ENCODE measurements around the gene UBAC2. TPM values are rescaled to one million over a fixed set of nuclear protein-coding genes. Genes with fewer than 3 reads are reported as not detected.

UBAC2 gene
- total RNA-seq, 2 experiments from 2014 or later = 52.8 to 60.8 TPM

DNA sequence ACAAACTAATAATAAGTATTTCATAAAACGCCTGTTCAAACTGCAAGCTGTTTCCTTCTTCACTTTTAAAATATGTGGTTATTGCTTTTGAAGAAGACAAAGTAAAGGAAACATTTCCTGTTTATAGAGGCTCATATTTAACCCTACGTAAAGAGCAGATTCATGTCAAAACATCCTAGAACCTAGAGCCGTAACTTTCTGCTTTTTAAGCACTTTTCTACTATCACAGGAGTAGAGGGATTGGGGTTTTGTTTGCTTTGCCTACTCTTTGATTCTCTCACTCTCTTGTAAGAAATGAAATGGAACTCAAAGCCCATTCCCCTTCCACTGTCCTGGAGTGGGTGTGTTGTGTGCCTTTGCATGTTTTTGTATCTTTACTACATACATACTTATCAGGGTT is 160.5 kb downstream of the UBAC2 start:
- CTCF ChIA-PET = interaction anchor here (1.2 to 1.9 kb wide), 5 partner anchors 12 to 91 kb away, joined by 3 to 8 read pairs (median 5); no protein-coding TSS in a partner anchor
- H3K36me3 Mint-ChIP-seq = peaks cover 40% of the 10 kb centered on the region
- peaks cover 77% of the 10 kb centered on the region for H3K4me1 Mint-ChIP-seq

DNA sequence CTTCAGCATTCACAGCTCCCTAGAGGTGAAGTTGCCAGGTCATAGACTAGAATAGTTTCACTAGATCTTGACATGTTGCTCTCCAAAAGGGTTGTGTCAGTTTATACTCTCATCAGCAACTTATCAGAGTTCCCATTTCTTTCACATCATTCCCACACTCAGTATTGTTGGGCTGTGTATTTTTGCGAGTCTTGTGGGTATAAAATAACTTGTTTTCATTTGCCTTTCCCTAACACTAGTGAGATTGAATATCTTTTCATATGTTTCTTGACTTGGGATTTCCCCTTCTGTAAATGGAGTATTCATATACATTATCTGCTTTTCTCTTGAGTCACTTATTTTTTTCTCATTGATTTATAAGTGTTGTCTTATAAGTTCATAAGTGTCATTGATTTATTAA is 161.7 kb downstream of the UBAC2 start:
- ATAC-seq (no peak), DNase-seq (no peak)
- Mint-ChIP-seq H3K36me3 (peaks cover 42% of the 10 kb centered on the region), H3K9me3 (ENCODE audit: low read depth) (no peaks in the 10 kb centered on the region), H3K27me3 (no peaks in the 10 kb centered on the region), H3K27ac (peak overlapping the region; percentile 16), H3K4me1 (peaks cover 75% of the 10 kb centered on the region), H3K4me3 (no peak overlapping the region)
- CTCF ChIA-PET = interaction anchor here (1.0 kb wide), 1 partner anchor 58 kb away, joined by 3 read pairs; no protein-coding TSS in a partner anchor

More for the DNA sequence above, 160.5 kb downstream of the UBAC2 start:
- Mint-ChIP-seq H3K27ac (peak overlapping the region; percentile 88), H3K27me3 (no peaks in the 10 kb centered on the region), H3K9me3 (ENCODE audit: low read depth) (no peaks in the 10 kb centered on the region), H3K4me3 (peak overlapping the region; percentile 25)
- ATAC-seq = no peak
- no peak for DNase-seq

- ATAC-seq = no peak
- H3K36me3 Mint-ChIP-seq = peaks cover 46% of the 10 kb centered on the region
- no peaks in the 10 kb centered on the region for H3K27me3 Mint-ChIP-seq
- H3K4me1 Mint-ChIP-seq = peaks cover 77% of the 10 kb centered on the region
- CTCF ChIA-PET = no interaction called here
- no peaks in the 10 kb centered on the region for H3K9me3 Mint-ChIP-seq (ENCODE audit: low read depth)
- DNase-seq = peak; percentile 35
- H3K4me3 Mint-ChIP-seq = no peak overlapping the region
- H3K27ac Mint-ChIP-seq = no peak overlapping the region
Measured at GRCh38 chr13:99363391-99363790, 162.7 kb downstream of the UBAC2 start.

- Mint-ChIP-seq H3K4me3 (no peak overlapping the region), H3K27me3 (no peaks in the 10 kb centered on the region), H3K27ac (no peak overlapping the region), H3K9me3 (ENCODE audit: low read depth) (no peaks in the 10 kb centered on the region), H3K4me1 (peaks cover 76% of the 10 kb centered on the region), H3K36me3 (peaks cover 42% of the 10 kb centered on the region)
- CTCF ChIA-PET = no interaction called here
- DNase-seq = no peak
- ATAC-seq = no peak
Measured at GRCh38 chr13:99363949-99364348, 163.3 kb downstream of the UBAC2 start.

GRCh38 chr13:99366075-99366987 is 165.7 kb downstream of the UBAC2 start:
- Mint-ChIP-seq H3K27ac (no peak overlapping the region), H3K4me1 (peaks cover 75% of the 10 kb centered on the region), H3K9me3 (ENCODE audit: low read depth) (no peaks in the 10 kb centered on the region), H3K27me3 (no peaks in the 10 kb centered on the region), H3K4me3 (no peak overlapping the region), H3K36me3 (peaks cover 53% of the 10 kb centered on the region)
- ATAC-seq (no peak), DNase-seq (peak; percentile 4)
- CTCF ChIA-PET = interaction anchor here (0.6 to 1.7 kb wide), 8 partner anchors 14 to 190 kb away, joined by 3 to 5 read pairs (median 3); no protein-coding TSS in a partner anchor

GRCh38 chr13:99367106-99367616 is 166.5 kb downstream of the UBAC2 start:
- CTCF ChIA-PET = interaction anchor here (0.9 to 1.7 kb wide), 9 partner anchors 9 to 190 kb away, joined by 3 to 5 read pairs (median 3); no protein-coding TSS in a partner anchor

DNA sequence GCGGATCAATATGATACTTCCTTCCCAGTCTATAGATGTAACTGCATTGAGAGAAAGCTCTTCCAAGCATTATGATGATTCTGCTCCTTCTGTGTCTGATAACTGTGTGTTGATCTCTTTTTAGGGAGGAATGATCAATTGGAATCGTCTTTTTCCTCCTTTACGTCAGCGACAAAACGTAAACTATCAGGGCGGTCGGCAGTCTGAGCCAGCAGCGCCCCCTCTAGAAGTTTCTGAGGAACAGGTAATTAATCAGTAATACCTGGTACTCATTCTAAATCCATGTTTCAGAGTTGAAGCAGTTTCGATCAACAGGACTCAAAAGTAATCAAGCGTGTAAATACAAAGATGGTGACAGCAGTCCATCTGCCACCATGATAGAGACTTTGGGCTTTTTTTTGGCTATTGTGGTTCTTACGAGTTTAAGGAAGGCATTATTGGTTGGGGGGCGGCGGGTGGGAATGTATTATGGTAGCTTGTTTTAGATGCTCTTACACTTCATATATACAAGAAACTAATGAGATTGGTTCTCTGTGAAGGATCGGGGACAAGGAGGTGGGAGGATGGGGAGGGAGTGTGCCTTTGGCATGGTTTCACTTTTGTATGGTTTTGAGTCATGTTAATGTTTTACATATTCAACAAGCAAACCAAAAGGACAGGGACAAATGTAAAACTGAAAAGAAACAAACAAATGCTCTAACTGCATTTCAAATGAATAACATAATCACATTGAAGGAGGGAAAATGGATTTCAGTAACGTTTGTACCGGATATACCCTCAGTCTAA is 167.2 kb downstream of the UBAC2 start:
- Mint-ChIP-seq H3K4me3 (peak overlapping the region; percentile 49), H3K27me3 (no peaks in the 10 kb centered on the region), H3K36me3 (peaks cover 51% of the 10 kb centered on the region), H3K4me1 (peaks cover 76% of the 10 kb centered on the region), H3K9me3 (ENCODE audit: low read depth) (no peaks in the 10 kb centered on the region), H3K27ac (peak overlapping the region; percentile 49)
- ATAC-seq (peak; percentile 50), DNase-seq (no peak)
- CTCF ChIA-PET = interaction anchor here (0.9 to 1.7 kb wide), 6 partner anchors 10 to 98 kb away, joined by 3 to 5 read pairs (median 3); no protein-coding TSS in a partner anchor

More at GRCh38 chr13:99367106-99367616, 166.5 kb downstream of the UBAC2 start:
- H3K27me3 Mint-ChIP-seq = no peaks in the 10 kb centered on the region
- peaks cover 75% of the 10 kb centered on the region for H3K4me1 Mint-ChIP-seq
- DNase-seq = no peak
- peak; percentile 47 for ATAC-seq
- H3K4me3 Mint-ChIP-seq = peak overlapping the region; percentile 49
- peak overlapping the region; percentile 72 for H3K27ac Mint-ChIP-seq
- peaks cover 52% of the 10 kb centered on the region for H3K36me3 Mint-ChIP-seq
- H3K9me3 Mint-ChIP-seq (ENCODE audit: low read depth) = no peaks in the 10 kb centered on the region

DNA sequence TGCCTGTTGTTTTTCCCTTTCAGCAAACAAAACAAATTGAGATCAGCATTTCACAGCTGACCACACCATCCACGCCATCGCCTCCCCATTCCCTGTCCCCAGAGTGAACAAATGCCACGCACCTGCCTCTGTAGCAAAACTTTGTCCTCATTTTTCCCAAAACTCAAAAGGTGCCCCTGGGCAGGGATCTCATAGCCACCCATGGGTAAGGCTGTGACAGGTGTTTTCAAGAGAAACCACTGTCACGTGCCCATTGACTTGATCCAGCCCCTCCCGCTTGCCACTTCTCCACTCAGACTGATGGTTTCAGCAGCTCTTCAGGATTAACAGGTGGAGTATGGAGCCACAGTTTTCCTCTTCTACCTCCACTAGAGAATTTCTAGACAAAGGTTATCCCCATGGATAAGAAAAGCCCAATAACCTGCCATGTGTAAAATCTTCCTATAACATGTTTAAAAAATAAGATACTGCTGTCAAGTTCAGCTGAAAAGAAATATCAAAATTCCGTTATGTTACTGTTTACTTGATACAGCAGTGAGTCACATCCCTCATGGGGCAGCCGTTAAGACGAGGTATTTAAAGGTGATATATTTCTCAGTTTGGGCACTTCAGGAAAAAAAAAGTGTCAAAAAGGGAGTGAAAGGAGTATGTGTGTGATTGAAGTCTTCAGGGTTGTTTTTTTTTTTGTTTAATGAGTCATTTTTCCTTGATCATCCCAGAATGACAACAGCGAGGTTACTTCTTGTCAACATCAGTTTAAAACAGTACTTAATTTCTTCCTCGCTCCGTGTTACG is 170.0 kb downstream of the UBAC2 start:
- ATAC-seq (no peak), DNase-seq (no peak)
- CTCF ChIA-PET = interaction anchor here (1.2 to 1.4 kb wide), 3 partner anchors 46 to 94 kb away, joined by 3 to 5 read pairs (median 3); no protein-coding TSS in a partner anchor
- no peaks in the 10 kb centered on the region for H3K27me3 Mint-ChIP-seq
- H3K4me3 Mint-ChIP-seq = no peak overlapping the region
- peaks cover 79% of the 10 kb centered on the region for H3K4me1 Mint-ChIP-seq
- peak overlapping the region; percentile 3 for H3K27ac Mint-ChIP-seq
- H3K36me3 Mint-ChIP-seq = peaks cover 48% of the 10 kb centered on the region
- no peaks in the 10 kb centered on the region for H3K9me3 Mint-ChIP-seq (ENCODE audit: low read depth)

DNA sequence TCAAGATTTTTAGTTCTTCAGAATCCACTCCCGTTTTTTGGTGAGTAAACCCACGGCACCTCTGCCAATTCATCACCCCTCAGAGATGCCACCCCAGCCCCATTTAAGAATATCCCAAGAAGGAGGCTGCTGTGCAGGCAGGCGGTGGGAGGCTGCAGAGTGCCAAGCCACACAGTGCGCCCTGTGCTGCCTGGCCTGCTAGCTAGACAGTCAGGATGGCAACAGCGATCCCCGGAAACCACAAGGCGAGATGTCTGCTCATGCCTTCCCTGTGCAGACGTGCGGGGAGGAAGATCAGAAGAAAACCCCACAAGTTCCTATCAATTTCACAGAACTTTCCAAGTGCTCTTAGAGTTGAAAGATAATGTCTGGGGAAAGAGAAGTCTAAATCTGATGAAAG is 171.3 kb downstream of the UBAC2 start:
- Mint-ChIP-seq H3K9me3 (ENCODE audit: low read depth) (no peaks in the 10 kb centered on the region), H3K27me3 (no peaks in the 10 kb centered on the region), H3K27ac (peak overlapping the region; percentile 73), H3K4me1 (peaks cover 80% of the 10 kb centered on the region), H3K36me3 (peaks cover 55% of the 10 kb centered on the region), H3K4me3 (peak overlapping the region; percentile 23)
- ATAC-seq (peak; percentile 76), DNase-seq (peak; percentile 67)
- CTCF ChIA-PET = interaction anchor here (1.0 to 2.1 kb wide), 7 partner anchors 9 to 105 kb away, joined by 3 to 8 read pairs (median 4); no protein-coding TSS in a partner anchor

GRCh38 chr13:99373436-99373835 is 172.8 kb downstream of the UBAC2 start:
- DNase-seq = no peak
- no peak overlapping the region for H3K27ac Mint-ChIP-seq
- ATAC-seq = no peak
- no peaks in the 10 kb centered on the region for H3K9me3 Mint-ChIP-seq (ENCODE audit: low read depth)
- CTCF ChIA-PET = interaction anchor here (1.2 to 2.2 kb wide), 4 partner anchors 10 to 98 kb away, joined by 4 to 8 read pairs (median 6); no protein-coding TSS in a partner anchor
- no peaks in the 10 kb centered on the region for H3K27me3 Mint-ChIP-seq
- H3K4me3 Mint-ChIP-seq = no peak overlapping the region
- peaks cover 71% of the 10 kb centered on the region for H3K4me1 Mint-ChIP-seq
- H3K36me3 Mint-ChIP-seq = peaks cover 51% of the 10 kb centered on the region

DNA sequence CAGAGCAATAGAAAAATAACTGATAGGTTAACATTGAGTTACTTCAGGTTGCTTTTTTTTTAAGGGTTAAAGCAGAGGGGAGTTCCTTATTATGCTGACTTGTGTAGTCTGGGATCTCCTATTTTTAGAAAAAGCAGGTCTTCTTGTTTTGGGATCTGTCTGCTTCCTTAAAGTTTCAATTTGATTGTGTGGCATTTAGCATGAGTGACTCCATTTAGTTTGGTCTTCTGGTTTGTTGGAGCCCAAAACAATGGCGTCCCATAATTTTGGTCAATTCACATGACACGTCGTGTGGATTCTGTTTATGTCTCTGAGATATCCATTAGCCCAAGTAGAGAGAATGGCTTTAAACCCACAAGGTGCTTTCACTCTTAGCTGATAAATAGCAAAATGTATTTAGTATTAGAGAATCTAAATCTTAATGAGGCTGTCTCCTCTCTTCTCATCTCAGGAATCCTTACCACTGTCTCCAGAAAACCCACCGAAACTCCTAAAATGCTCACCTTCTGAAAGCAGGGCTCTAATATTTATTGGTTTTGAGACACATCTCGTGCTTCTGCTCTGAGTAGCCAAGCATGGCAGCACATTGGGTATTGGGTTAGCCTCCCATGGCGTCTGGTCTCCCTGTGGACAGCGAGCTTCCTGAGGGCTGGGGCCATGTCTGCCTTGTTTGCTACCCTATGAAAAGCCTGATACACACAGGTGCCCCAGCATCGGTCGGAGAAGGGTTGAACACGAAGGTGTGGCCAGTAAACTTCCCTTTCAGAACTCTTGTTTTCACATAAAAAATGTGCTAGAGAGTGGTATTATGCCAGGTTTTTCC is 173.7 kb downstream of the UBAC2 start:
- ATAC-seq (no peak), DNase-seq (no peak)
- Mint-ChIP-seq H3K36me3 (peaks cover 56% of the 10 kb centered on the region), H3K27ac (no peak overlapping the region), H3K9me3 (ENCODE audit: low read depth) (no peaks in the 10 kb centered on the region), H3K27me3 (no peaks in the 10 kb centered on the region), H3K4me3 (no peak overlapping the region), H3K4me1 (peaks cover 70% of the 10 kb centered on the region)
- CTCF ChIA-PET = interaction anchor here (0.6 to 3.2 kb wide), 8 partner anchors 9 to 103 kb away, joined by 3 to 16 read pairs (median 8); no protein-coding TSS in a partner anchor

Data from activated CD8-positive, alpha-beta memory T cell treated with anti-CD3 and anti-CD28 coated beads, Interleukin-2, amount 10 ng/mL, durations not matched to agents 7 days and 5 days (primary cell).